Dendritic cell treated with granulocyte-macrophage colony-stimulating factor and Interleukin-4, amounts not matched to agents 40 ng/mL and 50 ng/mL, for 4 days (primary cell): ENCODE measurements around the gene LRCH4.

Experiments used
- H3K27ac Mint-ChIP-seq: one replicate; pipeline ENCODE4 v1.8.0; 2022; ENCODE audit warnings: mild to moderate bottlenecking, mixed read lengths
- H3K27me3 Mint-ChIP-seq: one replicate; pipeline ENCODE4 v1.8.0; 2022; ENCODE audit warnings: mild to moderate bottlenecking, mixed read lengths
- H3K36me3 Mint-ChIP-seq: one replicate; pipeline ENCODE4 v1.8.0; 2022; ENCODE audit warnings: low read depth, mixed read lengths
- H3K4me1 Mint-ChIP-seq: one replicate; pipeline ENCODE4 v1.8.0; 2022; ENCODE audit warnings: low read depth, mixed read lengths
- H3K4me3 Mint-ChIP-seq: one replicate; pipeline ENCODE4 v1.8.0; 2022; ENCODE audit warnings: mild to moderate bottlenecking, moderate library complexity, mixed read lengths
- H3K9me3 Mint-ChIP-seq: one replicate; pipeline ENCODE4 v1.8.0; 2022; ENCODE audit warnings: mixed read lengths
- intact Hi-C: fragments of 100-400 bp; cut with micrococcal nuclease; formaldehyde crosslinking; loops from one replicate; pipeline ENCODE4 v1.15.0; 2022

The LRCH4 gene

GRCh38 chr7:100585511-100586265 is at the start of gene LRCH4:
TSS of gene LRCH4 (minus strand) at chr7:100586129. CDS start at chr7:100586100, 29 bp downstream.
- intact Hi-C loops, result loop anchor here (10.0 kb wide), 1 partner anchor 89 kb away; the partner anchor contains the start of gene GNB2
- no peaks in the 10 kb centered on the region for H3K9me3 Mint-ChIP-seq
- peak within 1 kb of the TSS; percentile 90 for H3K27ac Mint-ChIP-seq
- peaks cover 20% of the 10 kb centered on the region for H3K36me3 Mint-ChIP-seq
- H3K4me3 Mint-ChIP-seq, result peak within 1 kb of the TSS; percentile 95
- peaks cover 17% of the 10 kb centered on the region for H3K27me3 Mint-ChIP-seq
- peaks cover 59% of the 10 kb centered on the region for H3K4me1 Mint-ChIP-seq

GRCh38 chr7:100632951-100633717 is 47.2 kb upstream of the LRCH4 start:
- H3K27me3 Mint-ChIP-seq, result peaks cover 36% of the 10 kb centered on the region
- intact Hi-C loops, result loop anchor here (1.0 to 5.0 kb wide), 2 partner anchors 40 to 59 kb away; partner anchors contain the start of genes GIGYF1 and GNB2
- H3K36me3 Mint-ChIP-seq, result no peaks in the 10 kb centered on the region
- H3K27ac Mint-ChIP-seq, result peak overlapping the region; percentile 86
- peaks cover 18% of the 10 kb centered on the region for H3K4me1 Mint-ChIP-seq
- H3K4me3 Mint-ChIP-seq, result peak overlapping the region; percentile 87
- no peaks in the 10 kb centered on the region for H3K9me3 Mint-ChIP-seq

GRCh38 chr7:100630066-100630465 is 44.1 kb upstream of the LRCH4 start:
- Mint-ChIP-seq H3K9me3 (no peaks in the 10 kb centered on the region), H3K4me3 (no peak overlapping the region), H3K27ac (peak overlapping the region; percentile 31), H3K36me3 (no peaks in the 10 kb centered on the region), H3K4me1 (peaks cover 39% of the 10 kb centered on the region), H3K27me3 (peaks cover 51% of the 10 kb centered on the region)
- intact Hi-C loops, result loop anchor here (5.0 kb wide), 1 partner anchor 62 kb away; the partner anchor contains the start of gene GIGYF1

- H3K27ac Mint-ChIP-seq, result no peak overlapping the region
- no peaks in the 10 kb centered on the region for H3K36me3 Mint-ChIP-seq
- no peak overlapping the region for H3K4me3 Mint-ChIP-seq
- H3K4me1 Mint-ChIP-seq, result peaks cover 40% of the 10 kb centered on the region
- peaks cover 44% of the 10 kb centered on the region for H3K27me3 Mint-ChIP-seq
- intact Hi-C loops, result no loop called here
- H3K9me3 Mint-ChIP-seq, result no peaks in the 10 kb centered on the region
Observed at GRCh38 chr7:100629117-100629716, 43.3 kb upstream of the LRCH4 start.

- peaks cover 33% of the 10 kb centered on the region for H3K4me1 Mint-ChIP-seq
- intact Hi-C loops, result loop anchor here (2.0 kb wide), 1 partner anchor 14 kb away; the partner anchor contains the start of gene MOSPD3
Observed at GRCh38 chr7:100627238-100627549, 41.3 kb upstream of the LRCH4 start.

GRCh38 chr7:100626530-100627237 is 40.8 kb upstream of the LRCH4 start:
- Mint-ChIP-seq H3K9me3 (no peaks in the 10 kb centered on the region), H3K36me3 (no peaks in the 10 kb centered on the region), H3K27ac (no peak overlapping the region), H3K4me1 (peaks cover 33% of the 10 kb centered on the region), H3K27me3 (peaks cover 31% of the 10 kb centered on the region), H3K4me3 (peak overlapping the region; percentile 63)
- intact Hi-C loops, result loop anchor here (2.0 kb wide), 1 partner anchor 14 kb away; the partner anchor contains the start of gene MOSPD3

More at GRCh38 chr7:100627238-100627549, 41.3 kb upstream of the LRCH4 start:
- Mint-ChIP-seq H3K4me3 (peak overlapping the region; percentile 50), H3K27ac (no peak overlapping the region), H3K36me3 (no peaks in the 10 kb centered on the region), H3K9me3 (no peaks in the 10 kb centered on the region), H3K27me3 (peaks cover 34% of the 10 kb centered on the region)

- Mint-ChIP-seq H3K9me3 (no peaks in the 10 kb centered on the region), H3K27me3 (peaks cover 30% of the 10 kb centered on the region), H3K27ac (no peak overlapping the region), H3K4me3 (no peak overlapping the region), H3K36me3 (no peaks in the 10 kb centered on the region), H3K4me1 (peaks cover 33% of the 10 kb centered on the region)
- intact Hi-C loops, result loop anchor here (2.0 kb wide), 1 partner anchor 13 kb away; the partner anchor contains the start of gene MOSPD3
Observed at GRCh38 chr7:100626055-100626454, 40.1 kb upstream of the LRCH4 start.

GRCh38 chr7:100623951-100624824 is 38.3 kb upstream of the LRCH4 start:
- Mint-ChIP-seq H3K4me3 (peak overlapping the region; percentile 7), H3K36me3 (no peaks in the 10 kb centered on the region), H3K9me3 (no peaks in the 10 kb centered on the region), H3K27me3 (peaks cover 26% of the 10 kb centered on the region), H3K27ac (peak overlapping the region; percentile 34), H3K4me1 (peaks cover 33% of the 10 kb centered on the region)
- intact Hi-C loops, result no loop called here

GRCh38 chr7:100621554-100621953 is 35.6 kb upstream of the LRCH4 start:
- no peaks in the 10 kb centered on the region for H3K9me3 Mint-ChIP-seq
- peaks cover 16% of the 10 kb centered on the region for H3K27me3 Mint-ChIP-seq
- no peaks in the 10 kb centered on the region for H3K36me3 Mint-ChIP-seq
- intact Hi-C loops, result no loop called here
- H3K4me3 Mint-ChIP-seq, result no peak overlapping the region
- peak overlapping the region; percentile 18 for H3K27ac Mint-ChIP-seq
- H3K4me1 Mint-ChIP-seq, result peaks cover 26% of the 10 kb centered on the region

GRCh38 chr7:100620804-100621203 is 34.9 kb upstream of the LRCH4 start:
- Mint-ChIP-seq H3K9me3 (no peaks in the 10 kb centered on the region), H3K4me1 (peaks cover 18% of the 10 kb centered on the region), H3K4me3 (no peak overlapping the region), H3K27me3 (peaks cover 12% of the 10 kb centered on the region), H3K36me3 (no peaks in the 10 kb centered on the region), H3K27ac (no peak overlapping the region)
- intact Hi-C loops, result no loop called here

- Mint-ChIP-seq H3K9me3 (no peaks in the 10 kb centered on the region), H3K27me3 (peaks cover 6% of the 10 kb centered on the region), H3K4me3 (no peak overlapping the region), H3K4me1 (peaks cover 13% of the 10 kb centered on the region), H3K27ac (no peak overlapping the region), H3K36me3 (peaks cover 3% of the 10 kb centered on the region)
- intact Hi-C loops, result no loop called here
Observed at GRCh38 chr7:100620239-100620638, 34.3 kb upstream of the LRCH4 start.

GRCh38 chr7:100614308-100614861 is 28.5 kb upstream of the LRCH4 start:
- Mint-ChIP-seq H3K4me1 (peaks cover 36% of the 10 kb centered on the region), H3K27ac (peak overlapping the region; percentile 68), H3K4me3 (peak overlapping the region; percentile 96), H3K27me3 (peaks cover 2% of the 10 kb centered on the region), H3K36me3 (peaks cover 28% of the 10 kb centered on the region), H3K9me3 (no peaks in the 10 kb centered on the region)
- intact Hi-C loops, result no loop called here
